Suppressor macrophage treated with lipopolysaccharide for 4 hours (primary cell): ENCODE results near the gene SLC8A1.

Source experiments
- DNase-seq: peaks from one replicate; pipeline ENCODE4 v3.0.0-alpha.2; 2020

SLC8A1 gene

DNA sequence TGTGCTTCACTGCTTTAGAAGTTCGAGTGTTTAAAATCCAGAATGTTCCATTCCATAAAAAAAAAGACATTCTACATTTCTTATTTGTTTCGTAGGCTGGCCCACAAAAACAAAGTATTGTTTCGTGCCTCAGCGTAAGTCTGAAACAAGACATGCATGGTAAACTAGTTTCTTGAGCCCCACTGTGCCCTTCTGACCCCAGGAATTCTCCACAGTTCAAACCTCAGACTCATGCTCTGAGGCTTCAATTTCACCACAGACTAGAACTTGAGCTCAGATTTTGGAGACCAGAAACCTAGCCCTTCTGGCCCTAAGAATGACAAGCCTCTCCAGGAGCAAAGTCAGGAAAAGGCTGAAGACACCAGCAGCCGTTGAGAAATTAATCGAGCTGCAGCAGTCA, 151.5 kb downstream of the SLC8A1 start:
- DNase-seq, result no peak

DNA sequence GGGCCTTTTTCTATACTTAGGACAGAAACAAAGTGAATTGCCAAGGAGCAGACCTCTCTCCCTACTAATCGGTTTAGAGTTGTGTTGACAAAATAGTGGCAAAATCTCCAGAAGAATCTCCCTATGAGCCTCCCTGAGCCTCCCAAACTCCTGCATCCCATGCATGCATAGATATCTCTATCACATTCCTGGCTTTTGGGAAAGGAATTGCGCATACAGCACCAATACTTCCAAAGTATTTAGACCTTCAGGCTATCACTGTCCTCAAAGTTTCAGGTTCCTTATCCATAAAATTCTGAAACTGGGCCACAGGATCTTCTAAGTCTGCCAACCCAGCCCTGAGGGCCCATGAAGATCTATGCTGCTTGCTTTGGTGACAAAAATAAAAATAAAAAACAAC, 152.1 kb downstream of the SLC8A1 start:
- no peak for DNase-seq

DNA sequence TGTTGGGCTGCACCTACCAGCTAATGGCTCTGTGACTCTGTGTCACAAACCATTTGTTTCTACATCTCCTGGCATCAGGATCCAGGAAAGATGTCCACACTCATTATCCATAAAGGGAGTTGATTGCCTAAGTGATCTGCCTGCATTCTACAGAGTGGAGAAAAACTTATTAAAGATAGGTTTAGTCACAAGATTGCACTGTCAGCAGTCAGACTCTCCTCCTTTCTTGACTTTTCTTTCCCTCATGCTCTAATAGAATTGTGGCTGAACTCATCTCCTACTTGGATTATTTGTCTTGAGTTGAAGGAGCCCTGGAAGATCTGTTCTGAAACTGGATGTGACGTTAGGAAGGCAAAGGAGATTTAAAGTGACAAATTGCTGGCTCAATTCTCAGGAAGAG, 152.7 kb downstream of the SLC8A1 start:
- DNase-seq, result no peak

DNA sequence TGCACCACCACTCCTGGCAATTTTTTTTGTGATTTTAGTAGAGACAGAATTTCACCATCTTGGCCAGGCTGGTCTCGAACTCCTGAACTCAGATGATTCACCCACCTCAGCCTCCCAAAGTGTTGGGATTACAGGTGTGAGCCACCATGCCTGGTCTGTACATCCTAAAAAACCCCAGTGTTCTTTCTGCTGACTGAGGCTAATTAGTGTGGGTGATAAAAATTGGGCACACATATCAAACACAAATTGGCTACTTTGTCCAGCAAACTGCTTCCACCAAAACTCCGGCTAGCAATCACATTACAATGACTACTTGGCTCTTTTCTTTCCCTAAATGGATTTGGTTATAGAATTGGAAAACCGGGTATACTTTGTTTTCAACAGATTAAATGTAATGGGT, 153.9 kb downstream of the SLC8A1 start:
- DNase-seq, result no peak

DNA sequence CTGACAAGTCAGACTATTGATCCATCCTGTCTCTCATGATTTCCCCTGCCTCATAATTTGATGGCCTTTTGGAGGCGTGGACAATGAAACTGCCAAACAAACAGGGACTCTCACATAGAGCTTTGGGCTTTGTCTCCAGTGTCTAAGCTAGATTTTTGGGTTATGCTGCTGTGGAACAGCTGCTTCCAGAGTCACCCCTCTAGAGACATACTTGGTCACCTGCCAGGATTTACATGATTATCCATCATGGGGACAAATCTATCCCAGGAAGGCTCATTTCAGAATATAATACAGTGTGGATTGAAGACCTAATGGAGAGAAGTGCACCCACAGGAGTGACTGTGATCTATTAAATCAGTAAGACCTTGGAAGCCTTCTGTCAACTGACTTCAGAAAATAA, 159.6 kb downstream of the SLC8A1 start:
- no peak for DNase-seq

DNA sequence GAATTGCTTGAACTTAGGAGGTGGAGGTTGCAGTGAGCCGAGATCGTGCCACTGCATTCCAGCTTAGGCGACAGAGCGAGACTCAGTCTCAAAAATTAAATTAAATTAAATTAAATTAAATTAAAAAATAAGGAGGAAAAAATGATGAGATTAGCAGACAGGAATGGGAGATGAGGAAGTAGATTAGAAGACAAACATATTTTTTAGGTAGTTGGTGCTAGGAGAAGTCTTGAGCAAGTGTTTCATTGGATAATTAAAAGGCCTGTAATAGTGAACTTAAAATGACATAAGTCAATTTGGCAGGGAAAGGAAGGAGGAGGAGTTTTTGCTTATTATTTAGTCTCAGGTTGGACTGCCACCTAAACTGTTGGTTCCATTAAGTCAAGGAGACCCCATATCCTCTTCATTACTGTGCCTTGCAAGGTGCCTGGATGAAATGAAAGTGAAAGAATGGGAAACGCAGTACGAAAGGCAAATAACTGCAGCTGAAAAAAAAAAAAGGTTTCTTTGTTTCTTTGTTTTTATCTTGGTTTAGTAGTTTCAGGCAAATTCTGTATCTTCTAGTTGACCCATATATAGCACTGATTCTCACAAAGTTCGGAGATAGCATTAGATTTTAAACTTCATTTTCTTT, 162.0 kb downstream of the SLC8A1 start:
- DNase-seq, result no peak

DNA sequence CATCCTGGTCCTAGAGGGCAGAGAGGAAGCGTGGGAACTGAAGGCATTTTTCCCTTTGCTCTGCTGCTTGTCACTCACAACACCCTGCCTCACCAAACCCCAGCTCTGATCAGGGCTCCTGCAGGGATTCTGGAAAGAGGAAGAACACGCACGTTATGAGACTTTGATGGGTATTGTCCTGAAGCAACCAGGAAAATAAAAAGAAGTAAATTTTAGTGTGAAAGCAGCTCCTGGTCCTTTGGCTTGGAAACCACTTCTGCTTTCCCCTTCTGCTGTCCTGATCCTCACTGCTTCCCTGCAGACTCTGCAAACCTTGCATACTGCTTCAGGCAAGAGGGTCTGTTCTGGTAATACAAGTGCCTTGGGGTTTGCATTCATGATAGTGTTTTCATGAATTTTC, 164.1 kb downstream of the SLC8A1 start:
- DNase-seq, result peak; percentile 37

DNA sequence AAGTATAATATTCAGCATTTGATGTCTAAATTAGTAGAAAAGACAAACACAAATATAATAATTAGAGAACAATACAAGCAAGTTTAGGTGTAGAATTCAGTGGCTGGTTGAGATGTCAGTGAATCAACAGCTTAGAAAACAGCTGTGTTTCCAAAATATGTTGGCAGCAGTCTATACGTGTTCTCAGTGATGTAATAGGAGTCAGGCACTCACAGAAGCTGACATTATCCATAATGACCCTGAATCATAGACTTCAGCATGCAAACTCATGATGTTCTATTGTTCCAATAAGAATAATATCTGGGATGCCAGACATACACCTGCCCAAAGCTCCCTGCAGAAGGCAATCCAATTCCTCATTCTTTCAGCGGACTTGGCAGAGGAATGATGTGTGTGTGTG, 164.7 kb downstream of the SLC8A1 start:
- peak; percentile 11 for DNase-seq

DNA sequence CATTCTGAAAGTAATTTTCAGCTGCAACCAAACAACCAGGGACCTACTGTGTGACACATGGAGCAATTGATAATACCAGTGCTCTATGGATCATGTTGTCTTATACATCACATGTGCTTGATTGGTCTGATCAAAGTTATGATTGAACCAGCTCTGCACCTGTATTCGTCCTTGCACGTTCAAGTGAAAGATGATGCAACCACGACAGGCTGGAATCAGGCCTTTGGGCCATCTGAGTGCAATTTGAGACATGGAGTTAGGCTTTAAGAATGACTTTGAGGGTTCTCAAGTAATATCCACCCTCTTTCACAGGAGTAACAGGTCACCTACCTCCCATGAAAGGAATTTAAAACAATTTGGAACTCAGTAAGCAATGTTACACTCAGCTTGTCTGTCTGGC, 165.2 kb downstream of the SLC8A1 start:
- DNase-seq, result no peak

DNA sequence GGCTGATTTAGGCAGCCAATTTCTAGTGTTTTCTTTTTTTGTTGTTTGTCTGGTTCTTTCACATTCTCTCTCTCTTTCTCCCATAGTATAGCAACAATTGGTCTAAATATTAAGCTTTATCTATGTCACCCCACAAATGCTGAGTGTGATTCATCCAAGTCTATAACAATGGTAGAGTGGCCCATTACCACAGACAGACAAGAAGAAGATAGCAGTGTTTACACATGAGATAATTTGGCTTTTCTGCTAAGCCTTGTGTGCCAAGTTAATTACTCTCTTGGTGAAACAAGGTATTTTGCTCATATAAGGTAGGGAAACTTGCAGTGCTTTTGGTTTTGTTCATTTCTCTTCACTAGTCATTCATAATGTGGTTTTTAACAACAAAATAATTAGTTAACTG, 166.5 kb downstream of the SLC8A1 start:
- DNase-seq, result no peak

DNA sequence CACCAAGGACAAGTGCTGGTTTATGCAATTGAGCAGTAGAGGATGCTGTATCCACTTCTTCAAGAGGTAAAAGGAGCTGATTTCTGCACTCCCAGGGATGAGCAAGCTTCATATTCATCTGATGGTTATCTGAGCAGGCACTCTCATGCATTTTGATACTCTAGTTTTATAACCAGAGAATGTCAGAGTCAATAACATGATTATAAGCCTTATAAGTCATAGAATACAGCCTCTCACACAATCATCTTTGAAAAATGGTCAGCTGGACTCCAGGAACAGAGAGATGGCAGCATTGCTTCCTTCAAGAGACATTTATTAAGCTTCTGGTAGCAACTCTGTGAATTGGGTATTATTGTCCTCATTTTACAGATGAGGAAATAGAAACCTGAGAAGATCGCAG, 167.1 kb downstream of the SLC8A1 start:
- no peak for DNase-seq

DNA sequence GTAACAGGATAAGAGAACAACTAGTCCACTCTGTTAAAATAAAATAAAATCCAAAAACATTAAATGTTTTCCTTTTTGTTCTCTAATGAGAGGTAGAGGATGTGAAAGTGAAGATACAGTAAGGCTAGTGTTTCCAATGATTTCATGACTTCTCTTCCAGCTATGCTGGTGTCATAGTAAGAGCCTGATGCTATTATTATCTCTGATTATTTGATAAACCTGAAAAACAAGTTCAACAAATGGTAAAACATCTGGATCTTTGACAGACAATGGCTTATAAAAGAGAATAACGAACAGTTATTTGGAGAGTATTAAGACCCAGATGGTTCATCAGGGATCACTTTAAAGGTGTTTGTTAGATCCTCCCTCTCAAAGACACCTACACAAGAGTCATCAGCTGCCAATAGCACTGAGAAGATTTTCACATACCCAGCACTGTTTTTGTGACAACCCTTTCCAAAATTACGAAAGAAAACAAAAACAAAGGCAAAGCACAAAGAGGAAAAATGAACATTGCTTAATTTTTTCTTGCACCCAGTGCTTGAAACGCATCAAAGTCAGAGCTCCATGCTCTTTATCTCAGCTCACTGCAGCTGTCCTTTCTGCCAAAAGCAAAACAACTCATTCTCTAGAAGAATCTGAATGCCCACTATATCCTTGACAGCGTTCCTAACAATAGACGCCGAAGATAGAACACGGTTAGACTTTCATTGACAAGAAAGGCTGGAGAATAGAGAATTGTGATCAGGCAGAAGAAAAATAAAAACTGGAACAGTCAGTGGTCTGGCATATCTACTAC, 168.6 kb downstream of the SLC8A1 start:
- peak; percentile 21 for DNase-seq

DNA sequence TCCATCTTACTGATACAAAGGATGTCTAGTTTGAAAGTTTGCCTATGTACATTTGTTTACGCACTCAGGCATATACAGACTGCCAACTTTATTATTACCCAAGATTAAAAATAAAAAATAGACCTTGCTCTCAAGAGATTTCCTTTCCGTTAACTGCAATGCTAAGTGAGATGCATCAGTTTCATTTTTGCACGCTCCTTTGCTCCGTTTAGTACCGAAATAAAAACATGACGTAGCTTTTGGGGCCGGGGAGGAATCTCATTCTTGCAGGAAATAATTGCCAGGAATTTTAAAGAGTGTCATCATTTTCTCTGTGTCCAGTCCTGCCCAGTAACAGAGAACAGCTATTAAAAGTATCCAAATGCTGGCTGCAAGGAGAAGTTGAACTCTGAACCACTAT, 169.5 kb downstream of the SLC8A1 start:
- no peak for DNase-seq

DNA sequence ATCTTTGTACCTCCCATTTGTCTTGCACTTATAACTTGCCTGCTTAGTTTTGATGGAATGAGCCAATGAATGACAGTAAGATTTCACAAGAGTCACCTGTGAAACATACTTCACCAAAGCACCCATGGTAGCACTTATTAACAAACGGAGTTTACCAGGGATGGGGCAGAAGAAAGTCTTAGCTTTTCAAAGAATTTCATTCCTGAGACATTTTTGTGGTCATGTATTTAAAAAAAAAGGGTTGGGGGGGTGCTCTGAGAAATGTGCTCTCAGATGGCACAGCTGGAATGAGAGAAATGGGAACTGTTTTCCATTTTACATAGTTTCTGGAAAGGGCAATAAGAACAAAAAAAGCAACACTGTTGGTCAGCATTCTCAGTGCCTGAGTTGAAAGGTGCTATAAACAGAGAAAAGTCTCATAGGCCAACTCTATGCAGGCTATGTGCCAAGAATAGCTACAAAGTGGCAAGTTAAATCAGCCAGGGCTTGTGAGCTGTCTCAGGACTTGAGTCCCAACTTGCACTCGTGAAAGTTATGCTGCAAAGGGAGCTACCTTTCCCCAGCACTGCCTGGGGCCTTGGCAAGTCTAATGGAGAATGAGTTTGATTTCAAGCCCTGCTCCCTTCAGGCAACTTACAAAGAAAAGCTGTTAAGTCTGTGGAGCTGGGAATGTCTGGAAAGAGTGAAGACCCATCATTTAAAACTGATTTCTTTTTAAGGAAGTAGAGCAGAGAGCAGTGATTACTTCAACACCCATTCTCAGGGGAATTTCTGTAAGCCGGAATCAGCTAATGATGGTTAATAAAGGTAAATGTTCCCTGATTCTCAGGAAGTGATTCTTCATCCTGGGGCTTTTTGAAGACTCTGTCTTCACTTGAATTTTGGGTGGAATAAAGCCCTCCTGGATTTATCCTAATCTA, 170.6 kb downstream of the SLC8A1 start:
- DNase-seq, result no peak

DNA sequence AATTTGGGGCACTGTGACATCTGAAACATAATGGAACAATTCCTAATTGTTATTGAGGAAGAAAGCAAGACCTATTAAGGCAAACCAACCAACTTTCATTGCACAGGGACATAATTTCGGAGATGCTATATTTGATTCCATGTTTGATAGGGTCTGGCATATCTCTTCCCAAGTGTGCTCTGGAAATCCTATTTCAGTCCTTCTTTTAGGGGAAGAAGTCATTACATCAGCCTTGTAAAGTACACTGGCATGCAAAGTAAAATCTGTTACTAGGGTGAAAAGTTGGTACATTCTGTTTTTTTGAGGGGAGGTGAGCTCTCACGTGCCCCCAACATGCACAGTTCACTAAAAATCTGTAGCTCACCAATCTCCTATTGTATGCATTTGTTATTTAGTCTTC, 172.4 kb downstream of the SLC8A1 start:
- no peak for DNase-seq

DNA sequence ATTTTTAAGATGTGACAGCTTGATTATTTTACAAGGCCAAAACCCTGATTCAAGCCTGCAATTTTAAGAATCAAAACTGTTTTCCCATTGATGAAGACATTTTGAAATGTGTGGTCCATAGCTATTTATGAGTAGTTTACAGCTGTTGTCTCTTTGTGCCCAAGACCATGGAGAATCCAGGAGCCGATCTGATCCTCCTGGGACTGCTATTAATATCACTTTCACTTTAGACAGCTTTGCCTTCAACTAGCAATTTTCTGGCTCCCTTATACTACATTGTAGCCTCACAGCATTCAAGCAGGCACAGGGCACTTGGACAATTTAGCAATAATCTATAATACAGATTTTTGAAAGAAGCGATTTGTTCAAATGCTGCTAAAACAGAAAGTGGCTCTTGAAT, 172.9 kb downstream of the SLC8A1 start:
- DNase-seq, result no peak

DNA sequence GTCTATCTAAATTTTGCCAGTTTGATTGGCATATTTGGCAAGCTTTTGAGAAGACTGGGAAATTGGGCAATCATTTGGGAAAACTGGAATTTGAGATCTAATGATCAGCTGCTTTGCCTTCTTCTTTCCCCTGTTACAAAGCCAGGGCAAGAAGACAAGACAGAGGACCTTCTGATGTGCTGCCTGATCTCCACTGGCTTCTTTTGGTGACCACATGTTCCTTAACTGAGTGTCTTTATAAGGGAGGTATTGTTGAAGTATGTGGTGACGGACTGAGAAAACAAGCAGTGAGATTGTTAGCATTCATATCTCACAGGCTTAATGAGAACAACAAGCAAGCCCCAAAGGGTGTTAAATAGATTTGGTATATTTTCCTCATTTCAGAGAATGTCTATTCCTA, 175.8 kb downstream of the SLC8A1 start:
- DNase-seq, result no peak

DNA sequence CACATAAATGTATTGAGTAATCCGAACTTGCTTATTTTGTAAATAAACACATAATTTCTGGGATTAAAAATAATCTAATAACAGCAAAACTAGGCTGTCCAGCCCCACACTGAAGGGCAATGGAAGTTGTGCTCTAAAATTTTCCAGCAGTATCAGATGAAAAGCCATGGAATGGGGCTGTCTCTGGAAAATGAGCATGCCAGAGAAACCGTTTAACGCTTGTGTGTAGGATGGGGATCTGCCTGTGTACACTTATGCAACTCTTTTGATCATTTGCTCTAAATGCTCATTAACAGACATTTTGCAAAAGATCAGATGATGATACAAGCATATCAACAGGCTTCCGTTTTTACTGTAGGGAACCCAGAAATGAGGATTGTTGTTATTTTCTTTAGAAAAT, 177.6 kb downstream of the SLC8A1 start:
- DNase-seq, result no peak

DNA sequence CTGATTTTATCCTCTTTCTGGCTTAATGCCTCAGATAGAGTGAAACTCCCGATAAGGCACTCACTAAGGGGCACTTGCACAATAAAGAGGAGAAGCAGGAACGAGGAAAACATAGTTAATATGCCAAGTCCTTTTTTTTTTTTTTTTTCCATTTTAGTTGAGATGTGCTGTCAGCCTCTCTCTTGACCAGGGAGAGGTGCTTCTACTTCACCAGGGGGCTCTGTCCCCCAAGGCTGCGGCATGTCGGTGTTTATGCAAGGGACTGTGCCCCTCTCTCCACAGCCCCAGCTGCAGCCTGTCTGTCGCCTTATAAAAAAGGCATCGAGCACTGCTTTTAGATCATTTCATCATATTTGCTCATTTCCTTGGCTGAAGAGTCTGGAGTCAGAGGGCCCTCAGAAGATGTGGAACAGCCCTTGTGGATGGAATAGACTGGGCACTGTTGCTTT, 178.1 kb downstream of the SLC8A1 start:
- DNase-seq, result no peak

DNA sequence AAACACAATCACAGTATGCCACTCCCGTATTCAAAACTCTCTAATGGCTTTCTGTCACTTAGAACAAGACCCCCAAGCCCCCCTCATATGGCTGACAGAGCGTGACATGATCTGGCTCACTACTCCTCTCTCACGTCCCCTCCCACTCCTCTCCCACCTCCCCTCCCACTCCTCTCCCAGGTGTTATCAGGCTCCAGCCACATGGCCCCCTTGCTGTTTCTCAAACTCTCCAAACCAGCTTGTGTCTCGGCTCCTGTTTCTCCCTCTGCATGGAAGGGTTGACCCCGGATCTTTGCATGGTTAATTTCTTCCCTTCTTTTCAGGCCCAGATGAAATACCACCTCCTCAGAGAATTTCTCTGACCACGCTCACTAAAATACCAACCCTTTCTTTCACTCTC, 180.8 kb downstream of the SLC8A1 start:
- no peak for DNase-seq

DNA sequence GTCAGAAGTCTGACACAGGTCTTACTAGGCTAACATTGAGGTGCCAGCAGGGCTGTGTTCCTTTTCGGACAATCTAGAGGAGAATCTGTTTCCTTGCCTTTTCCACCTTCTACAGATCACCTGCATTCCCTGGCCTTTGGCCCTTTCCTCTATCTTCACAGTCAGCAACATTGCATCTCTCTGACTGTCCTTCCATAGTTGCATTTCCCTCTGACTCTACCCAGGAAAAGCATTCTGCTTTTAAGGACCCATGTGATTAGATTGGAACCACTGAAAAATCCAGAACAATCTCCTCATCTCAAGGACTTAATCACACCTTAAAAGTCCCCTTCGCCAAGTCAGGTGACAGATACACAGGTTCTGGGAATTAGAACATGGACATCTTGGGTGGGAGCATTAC, 181.5 kb downstream of the SLC8A1 start:
- DNase-seq, result no peak

DNA sequence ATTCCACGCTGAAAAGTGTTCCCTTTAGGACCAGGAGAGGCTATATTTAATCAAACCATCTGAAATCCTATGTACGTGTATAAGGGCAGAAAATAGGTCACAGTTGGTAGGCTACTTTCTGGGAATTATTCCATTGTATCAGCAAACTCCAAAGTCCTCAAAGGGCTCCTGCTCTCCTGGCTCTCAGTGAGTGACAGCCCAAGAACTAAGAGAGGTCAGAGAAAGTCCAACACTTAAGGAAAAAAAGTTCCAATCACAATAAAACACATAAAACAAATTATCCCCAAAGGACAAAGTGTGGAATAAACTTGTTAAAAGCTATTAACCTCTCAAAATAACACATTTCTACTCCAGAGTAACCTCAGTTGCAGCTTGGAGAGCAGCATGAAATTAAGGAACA, 183.3 kb downstream of the SLC8A1 start:
- DNase-seq, result no peak

DNA sequence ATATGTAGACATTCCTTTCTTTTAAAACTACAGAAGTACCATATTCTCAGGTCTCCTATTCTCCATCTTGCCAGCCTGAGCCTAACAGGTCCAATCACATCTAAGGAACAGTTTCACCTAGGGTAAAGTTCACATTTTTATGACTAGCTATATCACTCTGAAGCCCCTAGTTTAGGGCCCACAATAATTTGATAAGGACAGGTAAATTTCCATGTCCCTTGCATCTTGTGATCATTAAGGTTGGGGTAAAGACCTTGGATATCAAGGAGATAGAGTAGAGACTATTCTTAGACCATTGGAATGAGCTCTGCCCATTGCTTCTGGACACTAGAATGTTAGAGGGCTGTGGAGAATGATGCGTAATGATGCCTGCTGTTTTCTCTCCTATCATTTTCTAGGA, 185.7 kb downstream of the SLC8A1 start:
- DNase-seq, result no peak

DNA sequence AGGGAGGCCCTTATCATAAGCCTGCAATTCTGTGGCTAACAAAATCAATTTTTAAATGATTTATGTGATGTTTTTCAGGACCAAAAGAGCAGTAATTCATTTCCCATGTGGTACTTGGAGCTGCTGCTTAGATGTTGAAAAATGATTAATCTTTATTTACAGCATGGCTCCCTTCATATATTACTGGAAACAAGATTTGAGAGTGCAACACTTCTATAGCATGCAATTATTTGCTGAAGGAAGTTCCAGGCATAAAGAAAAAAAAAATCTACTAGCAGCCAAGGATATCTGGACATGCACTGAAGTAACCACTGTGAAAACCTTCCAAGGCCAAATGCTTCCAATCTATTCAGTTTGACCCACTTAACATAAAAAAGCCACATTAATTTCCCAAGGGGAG, 186.3 kb downstream of the SLC8A1 start:
- DNase-seq, result no peak
